ENCODE data around the gene CDRT15. TPM values are rescaled to one million over a fixed set of nuclear protein-coding genes. Genes with fewer than 3 reads are reported as not detected.

CDRT15 gene
- total and polyA plus RNA-seq, 7 experiments from 2014 or later: 0.98 TPM; not detected in 6

- Mint-ChIP-seq H3K36me3 (peaks cover 11 to 67% (median 39%) of the 10 kb centered on the region in 5 donors), H3K27me3 (no peaks in the 10 kb centered on the region)
Observed at GRCh38 chr17:14211801-14212200, 24.9 kb downstream of the CDRT15 start.

GRCh38 chr17:14211246-14211645 lies 25.4 kb downstream of the CDRT15 start:
- intact Hi-C loops (cut with micrococcal nuclease): loop anchor here in 1 of 2 donors (2.0 kb wide), 1 partner anchor 716 kb away; no protein-coding TSS in a partner anchor
- H3K36me3 ChIP-seq (ENCODE audit: control insufficient read depth in 2 of 3, insufficient read depth in 3 of 3, low read length in 3 of 3): peaks cover 0 to 19% (median 0%) of the 10 kb centered on the region in 3 experiments
- H3K4me3 ChIP-seq (ENCODE audit: low read length): no peak overlapping the region
- ChIA-PET POLR2A (no interaction called here), CTCF (interaction anchor here (0.6 to 1.3 kb wide), 5 partner anchors 90 to 573 kb away, joined by 3 to 4 read pairs (median 4); partner anchors contain the start of gene HS3ST3B1)
- H3K27me3 ChIP-seq (ENCODE audit: control insufficient read depth in 2 of 2, insufficient read depth in 2 of 2, low read length in 2 of 2): no peaks in the 10 kb centered on the region
- Mint-ChIP-seq H3K9me3 (peaks cover 0 to 3% (median 0%) of the 10 kb centered on the region in 11 donors), H3K36me3 (peaks cover 11 to 66% (median 36%) of the 10 kb centered on the region in 5 donors), H3K27me3 (no peaks in the 10 kb centered on the region), H3K27ac (peak overlapping the region in 3 of 9 donors; percentile 15 to 46 (median 18)), H3K4me3 (no peak overlapping the region), H3K4me1 (peaks cover 16 to 42% (median 22%) of the 10 kb centered on the region in 7 donors)
- H3K4me1 ChIP-seq (ENCODE audit: control insufficient read depth in 2 of 2, insufficient read depth in 2 of 2, low read length in 2 of 2): peaks cover 4 to 8% of the 10 kb centered on the region in 2 donors
- H3K27ac ChIP-seq (ENCODE audit: low read depth, low read length): no peak overlapping the region
- no peak for ATAC-seq
- DNase-seq: no peak
- no peaks in the 10 kb centered on the region for H3K9me3 ChIP-seq (ENCODE audit: control insufficient read depth in 2 of 3, low read length in 3 of 3)

More at GRCh38 chr17:14211801-14212200, 24.9 kb downstream of the CDRT15 start:
- ChIA-PET POLR2A (no interaction called here), CTCF (interaction anchor here (0.6 to 1.6 kb wide), 7 partner anchors 11 to 573 kb away, joined by 3 to 7 read pairs (median 4); partner anchors contain the start of gene HS3ST3B1)
- intact Hi-C loops (cut with micrococcal nuclease): loop anchor here in 1 of 2 donors (2.0 kb wide), 1 partner anchor 715 kb away; no protein-coding TSS in a partner anchor
- Mint-ChIP-seq H3K4me1 (peaks cover 14 to 36% (median 19%) of the 10 kb centered on the region in 7 donors), H3K9me3 (peaks cover 0 to 3% (median 0%) of the 10 kb centered on the region in 11 donors), H3K4me3 (no peak overlapping the region), H3K27ac (peak overlapping the region in 1 of 9 donors; percentile 20)
- Histone ChIP-seq H3K27me3 (ENCODE audit: control insufficient read depth in 2 of 2, insufficient read depth in 2 of 2, low read length in 2 of 2) (no peaks in the 10 kb centered on the region), H3K9me3 (ENCODE audit: control insufficient read depth in 2 of 3, low read length in 3 of 3) (no peaks in the 10 kb centered on the region), H3K27ac (ENCODE audit: low read depth, low read length) (no peak overlapping the region), H3K4me3 (ENCODE audit: low read length) (no peak overlapping the region), H3K4me1 (ENCODE audit: control insufficient read depth in 2 of 2, insufficient read depth in 2 of 2, low read length in 2 of 2) (peaks cover 0 to 2% of the 10 kb centered on the region in 2 donors), H3K36me3 (ENCODE audit: control insufficient read depth in 2 of 3, insufficient read depth in 3 of 3, low read length in 3 of 3) (peaks cover 0 to 17% (median 0%) of the 10 kb centered on the region in 3 experiments)
- no peak for ATAC-seq
- DNase-seq: peak in 6 of 9 donors; percentile 26 to 52 (median 42)

- ChIA-PET POLR2A (interaction anchor here (4.8 kb wide), 1 partner anchor 93 kb away, joined by 41 read pairs; the partner anchor contains the start of gene HS3ST3B1), CTCF (no interaction called here)
- no peaks in the 10 kb centered on the region for H3K27me3 ChIP-seq (ENCODE audit: control insufficient read depth in 2 of 2, insufficient read depth in 2 of 2, low read length in 2 of 2)
- Mint-ChIP-seq H3K27ac (peak overlapping the region in 2 of 9 donors; percentile 54 to 75), H3K9me3 (peaks cover 0 to 3% (median 0%) of the 10 kb centered on the region in 11 donors), H3K4me1 (peaks cover 36 to 59% (median 41%) of the 10 kb centered on the region in 7 donors), H3K4me3 (no peak overlapping the region), H3K27me3 (no peaks in the 10 kb centered on the region), H3K36me3 (peaks cover 11 to 69% (median 35%) of the 10 kb centered on the region in 5 donors)
- ATAC-seq (no peak), DNase-seq (no peak)
- no peak overlapping the region for H3K4me3 ChIP-seq (ENCODE audit: low read length)
- peaks cover 23 to 25% of the 10 kb centered on the region in 2 donors for H3K4me1 ChIP-seq (ENCODE audit: control insufficient read depth in 2 of 2, insufficient read depth in 2 of 2, low read length in 2 of 2)
- H3K36me3 ChIP-seq (ENCODE audit: control insufficient read depth in 2 of 3, insufficient read depth in 3 of 3, low read length in 3 of 3): peaks cover 0 to 19% (median 0%) of the 10 kb centered on the region in 3 experiments
- intact Hi-C loops (cut with micrococcal nuclease): loop anchor here in 1 of 2 donors (10.0 kb wide), 2 partner anchors 54 to 614 kb away; no protein-coding TSS in a partner anchor
- H3K27ac ChIP-seq (ENCODE audit: low read depth, low read length): no peak overlapping the region
- no peaks in the 10 kb centered on the region for H3K9me3 ChIP-seq (ENCODE audit: control insufficient read depth in 2 of 3, low read length in 3 of 3)
Observed at GRCh38 chr17:14209215-14209614, 27.4 kb downstream of the CDRT15 start.

- POLR2A ChIA-PET: interaction anchor here (0.7 to 4.8 kb wide), 2 partner anchors 95 to 372 kb away, joined by 3 to 41 read pairs; partner anchors contain the start of gene HS3ST3B1
- no peak overlapping the region for H3K27ac ChIP-seq (ENCODE audit: low read depth, low read length)
Observed at GRCh38 chr17:14207791-14208190, 28.9 kb downstream of the CDRT15 start.

GRCh38 chr17:14206891-14207290 lies 29.8 kb downstream of the CDRT15 start:
- intact Hi-C loops (cut with micrococcal nuclease): loop anchor here in 1 of 2 donors (10.0 kb wide), 2 partner anchors 52 to 612 kb away; no protein-coding TSS in a partner anchor
- ATAC-seq (no peak), DNase-seq (no peak)
- no peak overlapping the region for H3K4me3 ChIP-seq (ENCODE audit: low read length)
- peaks cover 0 to 19% (median 0%) of the 10 kb centered on the region in 3 experiments for H3K36me3 ChIP-seq (ENCODE audit: control insufficient read depth in 2 of 3, insufficient read depth in 3 of 3, low read length in 3 of 3)
- ChIA-PET POLR2A (interaction anchor here (1.1 to 4.8 kb wide), 2 partner anchors 7 to 96 kb away, joined by 3 to 41 read pairs; partner anchors contain the start of gene HS3ST3B1), CTCF (no interaction called here)
- Mint-ChIP-seq H3K27me3 (no peaks in the 10 kb centered on the region), H3K4me3 (peak overlapping the region in 2 of 10 donors; percentile 47 to 53), H3K27ac (peak overlapping the region in 3 of 9 donors; percentile 83 to 94 (median 86)), H3K36me3 (peaks cover 11 to 54% (median 24%) of the 10 kb centered on the region in 5 donors), H3K4me1 (peaks cover 55 to 78% (median 60%) of the 10 kb centered on the region in 7 donors), H3K9me3 (peaks cover 0 to 3% (median 0%) of the 10 kb centered on the region in 11 donors)
- H3K27me3 ChIP-seq (ENCODE audit: control insufficient read depth in 2 of 2, insufficient read depth in 2 of 2, low read length in 2 of 2): no peaks in the 10 kb centered on the region
- H3K27ac ChIP-seq (ENCODE audit: low read depth, low read length): no peak overlapping the region
- no peaks in the 10 kb centered on the region for H3K9me3 ChIP-seq (ENCODE audit: control insufficient read depth in 2 of 3, low read length in 3 of 3)
- peaks cover 46% of the 10 kb centered on the region in 2 donors for H3K4me1 ChIP-seq (ENCODE audit: control insufficient read depth in 2 of 2, insufficient read depth in 2 of 2, low read length in 2 of 2)

More at GRCh38 chr17:14207791-14208190, 28.9 kb downstream of the CDRT15 start:
- intact Hi-C loops (cut with micrococcal nuclease): loop anchor here in 1 of 2 donors (10.0 kb wide), 2 partner anchors 53 to 613 kb away; no protein-coding TSS in a partner anchor
- ATAC-seq (no peak), DNase-seq (no peak)
- Mint-ChIP-seq H3K4me1 (peaks cover 49 to 73% (median 55%) of the 10 kb centered on the region in 7 donors), H3K36me3 (peaks cover 11 to 57% (median 29%) of the 10 kb centered on the region in 5 donors), H3K4me3 (peak overlapping the region in 2 of 10 donors; percentile 53 to 62), H3K27me3 (no peaks in the 10 kb centered on the region), H3K27ac (peak overlapping the region in 6 of 9 donors; percentile 30 to 94 (median 72)), H3K9me3 (peaks cover 0 to 3% (median 0%) of the 10 kb centered on the region in 11 donors)
- peaks cover 0 to 19% (median 0%) of the 10 kb centered on the region in 3 experiments for H3K36me3 ChIP-seq (ENCODE audit: control insufficient read depth in 2 of 3, insufficient read depth in 3 of 3, low read length in 3 of 3)
- no peaks in the 10 kb centered on the region for H3K27me3 ChIP-seq (ENCODE audit: control insufficient read depth in 2 of 2, insufficient read depth in 2 of 2, low read length in 2 of 2)
- H3K9me3 ChIP-seq (ENCODE audit: control insufficient read depth in 2 of 3, low read length in 3 of 3): no peaks in the 10 kb centered on the region
- peaks cover 37% of the 10 kb centered on the region in 2 donors for H3K4me1 ChIP-seq (ENCODE audit: control insufficient read depth in 2 of 2, insufficient read depth in 2 of 2, low read length in 2 of 2)
- CTCF ChIA-PET: no interaction called here
- no peak overlapping the region for H3K4me3 ChIP-seq (ENCODE audit: low read length)

GRCh38 chr17:14205992-14206461 lies 30.6 kb downstream of the CDRT15 start:
- H3K27ac Mint-ChIP-seq: peak overlapping the region in 8 of 9 donors; percentile 69 to 96 (median 93)

More at GRCh38 chr17:14205992-14206461, 30.6 kb downstream of the CDRT15 start:
- peaks cover 54% of the 10 kb centered on the region in 2 donors for H3K4me1 ChIP-seq (ENCODE audit: control insufficient read depth in 2 of 2, insufficient read depth in 2 of 2, low read length in 2 of 2)
- DNase-seq (peak in 3 of 9 donors; percentile 81 to 86 (median 84)), ATAC-seq (peak; percentile 35)
- no peak overlapping the region for H3K27ac ChIP-seq (ENCODE audit: low read depth, low read length)
- Mint-ChIP-seq H3K27me3 (no peaks in the 10 kb centered on the region), H3K4me3 (peak overlapping the region in 8 of 10 donors; percentile 35 to 72 (median 64)), H3K4me1 (peaks cover 56 to 78% (median 64%) of the 10 kb centered on the region in 7 donors), H3K36me3 (peaks cover 11 to 45% (median 19%) of the 10 kb centered on the region in 5 donors), H3K9me3 (peaks cover 0 to 2% (median 0%) of the 10 kb centered on the region in 11 donors)
- peaks cover 0 to 19% (median 0%) of the 10 kb centered on the region in 3 experiments for H3K36me3 ChIP-seq (ENCODE audit: control insufficient read depth in 2 of 3, insufficient read depth in 3 of 3, low read length in 3 of 3)
- no peaks in the 10 kb centered on the region for H3K27me3 ChIP-seq (ENCODE audit: control insufficient read depth in 2 of 2, insufficient read depth in 2 of 2, low read length in 2 of 2)
- ChIA-PET POLR2A (interaction anchor here (0.6 to 4.8 kb wide), 5 partner anchors 8 to 96 kb away, joined by 3 to 41 read pairs (median 4); partner anchors contain the start of gene HS3ST3B1), CTCF (interaction anchor here (0.8 kb wide), 1 partner anchor 127 kb away, joined by 3 read pairs; no protein-coding TSS in a partner anchor)
- intact Hi-C loops (cut with micrococcal nuclease): loop anchor here in 1 of 2 donors (10.0 kb wide), 2 partner anchors 51 to 611 kb away; no protein-coding TSS in a partner anchor
- no peak overlapping the region for H3K4me3 ChIP-seq (ENCODE audit: low read length)
- no peaks in the 10 kb centered on the region for H3K9me3 ChIP-seq (ENCODE audit: control insufficient read depth in 2 of 3, low read length in 3 of 3)
